ENCODE data around the gene CDKAL1. TPM values are rescaled to one million over a fixed set of nuclear protein-coding genes. Genes with fewer than 3 reads are reported as not detected.
"Not testable (repeated sequence)": the region's sequence is repeated elsewhere in the genome, so short reads cannot be mapped to it uniquely, and the experiment has no call there.

CDKAL1 gene
- total RNA-seq, 1 experiment from 2014 or later: 23.4 TPM

DNA sequence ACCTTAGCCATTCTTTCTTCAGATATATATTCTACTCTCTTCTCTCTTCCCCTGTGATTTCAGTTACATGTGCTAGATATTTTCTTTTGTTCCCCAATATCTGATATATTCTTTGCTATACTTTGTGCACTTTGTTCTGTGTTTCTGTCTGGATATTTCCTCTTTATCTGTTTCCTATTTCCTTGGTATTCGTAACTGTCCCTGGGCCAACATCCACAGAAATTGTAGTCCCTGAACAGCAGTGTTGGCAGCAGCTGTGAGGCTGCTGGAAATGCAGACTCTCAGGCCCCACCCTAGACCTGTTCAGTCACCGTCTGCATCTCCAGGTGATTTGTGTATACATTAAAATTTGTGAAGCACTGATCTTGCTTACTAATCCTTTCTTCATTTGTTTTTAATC, 536.4 kb downstream of the CDKAL1 start:
- no peak for DNase-seq (ENCODE audit: low spot score)

DNA sequence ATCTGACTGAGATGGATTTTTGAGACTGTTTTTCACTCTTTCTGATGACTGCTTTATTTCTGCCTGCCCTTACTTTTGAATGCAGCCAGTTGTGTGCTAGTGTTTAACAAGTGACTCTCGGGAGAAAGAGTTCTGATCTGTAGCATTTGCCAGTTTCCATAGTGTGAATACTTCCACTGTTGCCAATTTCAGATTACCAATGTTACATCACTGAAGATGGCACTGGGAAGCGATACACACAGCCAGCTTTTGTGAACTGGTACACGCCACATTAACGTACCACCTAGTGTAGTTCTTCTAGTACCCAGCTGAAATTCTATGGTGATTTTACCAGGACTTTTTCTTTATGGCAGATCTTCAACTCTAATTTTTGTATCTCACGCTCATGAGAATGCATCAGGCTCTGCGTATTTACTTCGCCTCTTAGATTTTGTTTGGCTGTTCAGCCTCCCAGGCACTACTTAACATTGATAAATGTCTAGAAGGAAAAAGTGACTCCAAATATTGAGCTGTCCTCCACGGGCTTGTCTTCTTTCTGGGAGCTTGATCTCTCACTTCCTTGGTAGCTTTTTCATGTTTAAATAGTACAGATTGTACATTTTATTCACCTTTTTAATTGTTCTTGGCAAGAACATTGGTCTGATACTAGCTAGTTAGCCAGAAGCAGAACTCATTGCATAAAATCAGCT, 537.7 kb downstream of the CDKAL1 start:
- DNase-seq (ENCODE audit: low spot score): no peak

DNA sequence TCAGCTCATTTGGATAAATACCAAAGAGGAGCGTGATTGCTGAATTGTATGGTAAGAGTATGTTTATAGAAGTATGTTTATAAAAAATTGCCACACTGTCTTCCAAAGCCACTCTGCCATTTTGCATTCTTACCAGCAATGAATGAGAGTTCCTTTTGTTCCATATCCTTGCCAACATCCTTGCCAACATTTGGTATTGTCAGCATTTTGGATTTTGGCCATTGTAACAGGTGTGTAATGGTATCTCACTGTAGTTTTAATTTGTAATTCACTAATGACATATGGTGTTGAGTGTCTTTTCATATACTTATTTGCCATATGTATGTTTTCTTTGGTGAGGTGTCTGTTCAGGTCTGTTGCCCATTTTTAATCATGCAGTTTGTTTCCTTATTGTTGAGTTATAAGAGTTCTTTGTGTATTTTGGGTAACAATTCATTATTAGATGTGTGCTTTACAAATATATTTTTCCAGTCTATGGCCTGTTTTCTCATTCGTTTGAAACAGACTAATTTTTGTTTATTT, 539.1 kb downstream of the CDKAL1 start:
- no peak for DNase-seq (ENCODE audit: low spot score)

DNA sequence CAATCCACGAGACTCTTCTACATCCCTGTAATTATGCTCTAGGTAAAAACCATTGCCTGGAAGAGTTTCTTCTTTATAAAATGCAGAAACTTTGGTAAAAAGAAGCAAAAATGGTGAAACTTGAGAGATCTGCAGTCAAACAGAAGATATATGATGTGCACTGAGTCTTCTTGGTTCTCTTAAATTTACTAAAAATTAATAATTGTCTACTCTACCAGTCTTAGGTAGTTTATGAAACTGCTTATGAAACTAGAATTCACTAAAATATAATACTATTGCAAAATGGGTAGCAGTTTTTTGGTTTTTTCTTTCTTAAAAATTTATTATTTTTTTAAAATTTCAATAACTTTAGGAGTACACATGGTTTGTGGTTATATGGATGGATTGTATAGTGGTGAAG, 540.2 kb downstream of the CDKAL1 start:
- DNase-seq (ENCODE audit: low spot score): no peak

DNA sequence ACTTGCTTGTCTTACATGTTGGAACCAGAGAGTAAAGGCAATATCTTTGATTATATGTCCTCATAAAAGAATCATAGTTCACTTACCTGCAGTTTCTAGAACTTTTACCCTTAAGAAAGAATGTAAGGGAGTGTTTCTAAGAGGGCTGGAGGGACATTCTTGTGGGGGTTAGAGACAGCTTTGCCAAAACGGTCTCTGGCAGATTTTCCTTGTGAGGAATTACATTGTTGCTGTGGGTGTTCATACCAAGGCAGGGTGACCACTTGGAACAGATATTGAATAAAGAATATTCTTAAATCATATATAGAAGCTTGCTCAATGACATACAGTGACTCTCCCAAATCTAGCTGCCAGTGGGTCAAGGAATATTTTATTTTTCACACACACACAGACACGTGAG, 541.7 kb downstream of the CDKAL1 start:
- DNase-seq (ENCODE audit: low spot score): no peak

DNA sequence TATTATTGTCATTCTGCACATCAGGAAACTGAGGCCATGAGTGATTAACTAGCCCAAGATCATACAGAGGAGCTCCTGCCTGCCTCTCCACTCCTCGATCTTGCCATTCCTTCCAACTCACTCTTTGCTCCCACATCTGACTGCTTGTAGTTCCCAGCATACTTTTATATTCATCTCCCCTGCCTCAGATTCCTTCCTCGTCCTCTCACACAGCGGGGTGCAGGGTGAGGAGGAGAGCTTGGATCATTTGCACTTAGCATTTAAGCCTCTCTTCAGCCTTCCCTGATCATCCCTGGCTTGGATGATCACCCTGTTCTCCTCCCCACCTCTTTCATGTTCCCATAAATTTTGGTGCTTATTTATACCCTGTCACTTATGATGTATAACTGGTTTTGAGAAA, 544.2 kb downstream of the CDKAL1 start:
- DNase-seq (ENCODE audit: low spot score): no peak

DNA sequence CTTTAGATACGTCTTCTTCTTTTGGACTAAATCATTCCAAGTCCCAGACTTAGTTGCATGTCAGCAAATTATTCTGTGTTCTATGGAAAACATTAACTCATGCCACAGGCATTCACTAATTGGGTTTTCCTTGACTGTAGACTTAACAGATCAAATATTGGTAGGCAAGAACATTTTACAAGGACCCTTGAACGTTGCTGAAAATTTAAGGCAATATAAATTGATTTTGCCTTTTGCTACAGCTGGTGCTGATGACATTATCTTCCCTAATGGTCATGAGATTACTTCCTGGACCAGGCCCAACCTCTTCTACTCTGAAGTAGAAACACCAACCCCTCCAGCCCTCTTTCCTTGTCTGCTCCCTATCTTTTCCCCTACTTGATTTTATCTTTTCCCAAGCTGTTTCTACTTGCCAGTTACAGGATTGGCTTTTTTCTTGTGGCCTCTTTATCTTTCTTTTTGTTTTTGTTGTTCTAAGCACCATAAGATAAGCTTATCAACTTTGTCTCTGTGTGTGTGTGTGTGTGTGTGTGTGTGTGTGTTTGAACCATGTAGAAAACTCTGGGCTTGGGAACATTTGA, 545.3 kb downstream of the CDKAL1 start:
- no peak for DNase-seq (ENCODE audit: low spot score)

DNA sequence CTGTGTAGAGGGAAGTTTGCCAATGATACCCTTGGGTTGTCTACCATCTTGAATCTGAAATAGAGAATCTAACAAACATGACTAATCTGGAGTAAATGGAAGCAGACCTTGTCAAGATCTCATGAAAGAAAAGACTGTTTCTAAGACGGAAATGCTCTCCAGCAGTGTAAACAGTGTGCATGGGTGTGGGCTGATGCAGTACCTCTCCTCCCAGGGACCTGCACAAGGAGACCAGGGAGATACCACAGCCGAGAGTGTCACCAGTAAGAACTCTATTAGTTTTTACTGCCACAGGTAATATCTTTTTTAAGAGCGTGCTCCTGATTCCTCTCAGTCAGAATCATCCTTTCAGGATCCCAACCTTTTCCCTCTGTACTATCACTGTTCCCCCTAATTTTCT, 546.0 kb downstream of the CDKAL1 start:
- no peak for DNase-seq (ENCODE audit: low spot score)

DNA sequence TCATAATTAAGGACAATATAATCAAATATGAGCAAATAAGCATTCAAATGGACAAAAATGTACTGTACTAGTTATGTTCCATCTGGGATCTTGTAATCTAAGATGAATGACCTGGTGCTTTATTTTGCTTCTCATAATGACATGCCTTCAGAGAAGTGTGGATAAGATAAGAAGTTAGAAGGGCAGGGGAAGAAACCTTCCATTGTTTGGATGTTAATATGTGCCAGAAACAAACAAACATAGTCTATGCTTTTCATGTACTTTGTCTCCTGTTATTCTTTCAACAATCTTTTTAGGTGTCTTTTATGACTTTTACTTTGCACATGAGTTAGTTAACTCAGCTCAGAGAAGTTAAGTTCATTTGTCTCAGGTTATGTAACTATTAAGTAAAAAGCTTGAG, 547.8 kb downstream of the CDKAL1 start:
- no peak for DNase-seq (ENCODE audit: low spot score)

DNA sequence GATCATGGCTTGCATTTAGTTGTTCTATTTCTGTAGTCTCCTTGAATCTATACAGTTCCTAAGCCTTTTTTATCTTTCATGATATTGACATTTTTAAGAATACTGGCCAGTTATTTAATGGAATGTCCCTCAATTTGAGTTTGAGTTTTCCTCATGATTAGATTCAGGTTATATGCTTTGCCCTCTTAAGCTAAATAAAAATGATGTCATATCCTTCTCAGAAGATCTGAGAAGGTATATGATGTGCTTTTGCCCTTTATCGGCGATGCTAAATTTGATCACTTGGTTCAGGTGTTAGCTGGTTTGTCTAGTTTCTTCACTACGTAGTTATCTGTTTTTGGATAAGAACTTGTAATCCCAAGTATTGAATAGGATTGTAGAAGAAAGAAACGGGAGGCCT, 549.5 kb downstream of the CDKAL1 start:
- DNase-seq (ENCODE audit: low spot score): no peak

DNA sequence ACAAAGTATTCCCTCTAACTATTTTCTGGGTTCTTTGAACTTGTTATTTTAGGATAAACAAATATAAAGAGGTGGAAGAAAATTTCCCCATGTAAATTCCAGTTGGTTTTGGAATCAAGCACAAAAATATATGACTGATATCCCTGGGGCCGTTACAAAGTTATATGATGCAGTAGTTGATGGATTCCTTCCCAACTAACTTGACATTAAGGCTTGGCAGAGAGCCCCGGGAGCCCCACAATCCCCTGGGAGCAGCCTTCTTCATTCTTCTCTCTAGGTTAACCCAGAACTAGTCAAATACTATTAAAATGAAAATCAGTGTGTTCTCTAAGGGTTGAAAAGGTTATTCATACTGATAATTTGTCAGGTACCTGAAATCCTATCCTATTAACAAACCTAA, 550.4 kb downstream of the CDKAL1 start:
- DNase-seq (ENCODE audit: low spot score): no peak

DNA sequence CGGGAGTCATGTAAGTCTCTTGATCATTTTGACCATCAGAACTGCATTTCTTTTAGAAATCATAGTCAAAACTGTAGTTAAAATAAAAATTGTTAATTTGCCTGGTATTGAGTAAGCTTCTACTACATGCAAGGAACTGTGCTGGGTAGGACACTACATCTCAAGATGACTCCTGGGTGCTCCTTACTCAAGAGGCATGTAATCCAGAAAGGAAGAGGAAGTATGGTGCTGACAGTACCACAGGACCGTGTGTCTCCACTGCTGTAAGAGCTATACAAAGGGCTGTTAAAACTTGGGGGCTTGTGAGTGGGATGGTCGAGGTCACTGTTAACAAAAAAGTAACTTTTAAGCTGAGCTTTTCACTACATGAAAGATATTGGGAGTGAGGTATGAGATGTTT, 551.0 kb downstream of the CDKAL1 start:
- DNase-seq (ENCODE audit: low spot score): no peak

DNA sequence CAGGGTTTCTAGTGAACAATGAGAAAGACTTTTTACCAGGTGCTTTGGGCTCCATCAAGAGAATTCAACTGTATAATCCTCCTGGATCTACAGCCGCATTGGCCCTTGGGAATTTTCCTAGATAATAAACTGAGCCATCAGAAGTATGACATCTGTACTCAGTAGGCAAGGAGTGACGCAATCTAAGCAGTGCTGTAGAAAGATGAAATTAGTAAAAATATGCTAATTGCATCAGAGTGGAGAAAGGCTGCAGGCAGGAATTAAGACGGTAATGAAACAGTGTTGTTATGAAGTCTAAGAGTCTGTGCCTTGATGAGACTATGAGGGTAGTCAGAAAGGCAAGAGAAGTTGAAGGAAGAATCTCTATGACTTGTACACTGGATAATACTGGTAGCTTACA, 551.4 kb downstream of the CDKAL1 start:
- no peak for DNase-seq (ENCODE audit: low spot score)

DNA sequence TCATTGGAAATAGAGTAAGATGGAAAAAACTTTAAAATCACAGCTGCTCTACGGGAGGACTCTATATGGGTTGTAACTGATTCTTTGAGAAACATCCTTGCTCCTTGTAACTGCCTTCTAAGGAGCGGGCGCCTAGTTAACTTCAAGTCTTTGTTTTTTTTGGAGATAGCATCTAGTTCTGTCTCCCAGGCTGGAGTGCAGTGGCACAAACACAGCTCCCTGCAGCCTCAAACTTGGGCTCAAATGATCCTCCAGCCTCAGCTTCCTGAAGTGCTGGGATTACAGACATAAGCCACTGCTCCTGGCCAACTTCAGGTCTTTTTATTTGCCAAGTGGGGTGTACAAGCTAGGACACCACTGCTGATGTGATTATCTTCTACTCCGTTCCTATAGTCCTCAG, 552.9 kb downstream of the CDKAL1 start:
- DNase-seq (ENCODE audit: low spot score): no peak

DNA sequence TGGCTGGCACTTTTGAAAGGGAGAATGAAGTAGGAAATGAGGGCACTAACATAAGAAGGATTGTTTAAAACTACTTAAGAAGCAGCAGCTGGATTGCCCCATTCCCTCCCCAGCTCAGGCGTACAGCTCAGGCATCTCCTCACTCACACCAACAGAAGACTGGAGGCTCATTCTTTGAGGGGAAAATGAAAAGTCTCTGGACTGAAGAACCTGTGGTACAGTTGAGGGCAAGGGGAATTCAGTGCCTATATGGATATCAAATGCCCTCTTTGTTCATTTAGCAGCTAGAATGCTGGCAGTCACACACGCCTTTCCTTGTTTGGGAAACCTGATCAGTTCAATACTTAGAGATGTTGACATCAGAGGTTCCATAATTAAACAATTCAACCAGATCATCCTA, 557.2 kb downstream of the CDKAL1 start:
- no peak for DNase-seq (ENCODE audit: low spot score)

DNA sequence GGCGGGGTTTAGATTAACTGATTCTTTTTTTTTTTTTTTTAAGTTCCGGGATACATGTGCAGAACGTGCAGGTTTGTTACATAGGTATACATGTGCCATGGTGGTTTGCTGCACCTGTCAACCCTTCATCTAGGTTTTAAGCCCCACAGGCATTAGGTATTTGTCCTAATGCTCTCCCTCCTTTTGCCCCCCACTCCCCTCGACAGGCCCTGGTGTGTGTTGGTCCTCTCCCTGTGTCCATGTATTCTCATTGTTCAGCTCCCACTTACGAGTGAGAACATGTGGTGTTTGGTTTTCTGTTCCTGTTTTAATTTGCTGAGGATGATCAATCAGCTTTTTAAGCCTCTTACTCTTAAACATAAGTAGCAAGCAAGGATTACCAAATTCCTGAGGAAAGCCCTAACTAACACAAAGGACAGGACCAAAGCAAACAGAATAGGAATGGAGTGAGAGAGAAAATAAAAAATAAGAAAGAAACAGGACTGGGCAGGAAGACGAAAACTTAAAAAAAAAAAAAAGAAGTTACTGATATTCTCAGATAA, 558.0 kb downstream of the CDKAL1 start:
- DNase-seq (ENCODE audit: low spot score): not testable (repeated sequence)

DNA sequence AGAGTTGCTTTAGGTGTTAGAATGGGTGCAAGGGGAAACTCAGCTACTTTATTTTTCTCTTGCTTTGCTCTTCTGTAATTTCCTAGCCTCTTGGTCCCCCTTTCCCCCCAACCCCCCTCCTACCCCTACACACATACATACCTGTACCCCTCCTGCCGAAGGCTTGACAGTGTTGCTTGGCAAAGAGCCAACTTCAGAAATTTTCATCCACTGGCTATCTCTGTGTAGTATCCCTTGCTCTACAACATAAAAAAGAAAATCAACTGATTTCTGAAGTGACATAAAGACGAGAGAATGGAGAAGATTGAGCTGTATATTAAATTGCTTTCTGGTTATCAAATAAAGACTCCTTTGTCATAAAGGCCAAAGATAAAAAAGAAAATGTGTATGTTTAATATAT, 561.2 kb downstream of the CDKAL1 start:
- no peak for DNase-seq (ENCODE audit: low spot score)

DNA sequence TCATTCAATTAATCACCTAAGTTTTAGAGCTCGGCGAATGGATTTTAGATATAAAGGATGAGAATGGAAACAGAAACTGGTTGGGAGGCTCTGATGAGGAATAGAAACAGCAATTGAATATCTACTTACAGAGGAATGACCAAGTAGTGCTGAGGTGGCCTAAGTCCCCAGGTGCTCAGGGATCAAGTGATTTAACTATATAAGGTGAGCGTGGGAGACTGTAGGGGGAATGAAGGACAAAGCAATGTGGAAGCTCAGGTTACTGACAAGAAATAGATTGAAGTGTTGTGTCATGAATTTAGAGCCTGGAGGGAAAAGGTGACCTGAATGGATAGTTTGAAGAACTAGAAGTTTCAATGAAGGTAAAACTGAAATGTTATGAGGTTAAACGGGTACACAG, 563.9 kb downstream of the CDKAL1 start:
- no peak for DNase-seq (ENCODE audit: low spot score)

DNA sequence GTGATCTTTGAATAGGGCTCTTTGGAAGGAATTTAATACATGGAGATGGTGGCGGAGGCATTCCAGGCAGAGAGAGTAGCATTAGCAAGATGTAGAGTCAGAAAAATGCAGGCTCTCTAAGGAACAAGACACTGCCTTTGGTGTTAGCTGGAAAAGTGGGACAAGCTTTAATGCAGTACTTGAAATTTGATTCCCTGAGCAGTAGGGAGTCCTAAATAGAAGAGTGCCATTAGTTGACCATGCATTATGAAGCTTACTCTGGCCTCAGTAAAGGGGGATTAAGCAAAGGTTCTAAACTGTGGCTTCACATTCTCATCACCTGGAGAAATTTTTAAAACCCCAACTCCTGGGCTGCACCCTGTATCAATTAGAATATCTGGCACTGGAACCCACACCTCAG, 564.5 kb downstream of the CDKAL1 start:
- DNase-seq (ENCODE audit: low spot score): no peak

DNA sequence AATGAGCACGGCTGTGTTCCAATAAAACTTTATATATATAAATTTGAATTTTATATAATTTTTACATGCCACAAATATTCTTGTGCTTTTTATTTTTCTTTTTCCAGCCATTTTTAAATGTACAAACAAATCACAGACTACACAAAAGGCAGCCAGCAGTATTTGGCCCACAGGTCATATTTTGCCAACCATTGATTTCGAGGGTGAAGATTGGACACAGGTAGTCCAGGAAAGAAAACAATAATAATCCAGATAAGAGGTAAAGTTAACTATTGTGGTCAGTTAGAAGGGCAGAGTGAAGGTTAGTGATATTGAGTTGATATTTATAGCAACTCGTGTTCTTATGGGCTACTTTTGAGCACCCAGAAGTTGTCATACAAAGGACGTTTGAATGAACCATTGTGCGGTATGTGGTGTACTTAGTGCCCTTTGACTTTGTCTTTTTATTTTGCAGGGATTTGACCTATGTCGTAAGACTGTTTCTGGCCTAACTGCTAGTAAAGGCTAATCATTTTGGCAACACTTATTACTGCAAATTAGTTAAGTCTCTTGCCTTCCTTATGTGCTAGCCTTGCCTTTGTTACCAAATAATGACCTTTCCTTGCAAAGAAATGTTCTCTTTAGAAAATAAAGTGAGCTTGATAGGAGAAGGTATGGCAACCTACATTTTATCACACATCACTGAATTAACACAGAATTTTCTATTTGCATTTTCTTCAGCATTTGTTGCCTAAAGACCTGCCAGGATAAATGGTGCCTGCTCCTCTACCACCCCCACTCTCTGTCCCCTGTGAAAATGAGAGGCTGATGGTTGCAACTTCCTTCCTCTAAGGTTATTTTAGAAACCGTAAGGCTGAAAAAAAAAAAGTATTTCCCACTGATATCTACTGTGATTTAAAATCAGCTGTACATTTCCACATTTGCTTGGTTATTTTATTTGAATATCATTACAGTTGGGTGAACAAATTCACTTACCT, 565.4 kb downstream of the CDKAL1 start:
- DNase-seq (ENCODE audit: low spot score): no peak

DNA sequence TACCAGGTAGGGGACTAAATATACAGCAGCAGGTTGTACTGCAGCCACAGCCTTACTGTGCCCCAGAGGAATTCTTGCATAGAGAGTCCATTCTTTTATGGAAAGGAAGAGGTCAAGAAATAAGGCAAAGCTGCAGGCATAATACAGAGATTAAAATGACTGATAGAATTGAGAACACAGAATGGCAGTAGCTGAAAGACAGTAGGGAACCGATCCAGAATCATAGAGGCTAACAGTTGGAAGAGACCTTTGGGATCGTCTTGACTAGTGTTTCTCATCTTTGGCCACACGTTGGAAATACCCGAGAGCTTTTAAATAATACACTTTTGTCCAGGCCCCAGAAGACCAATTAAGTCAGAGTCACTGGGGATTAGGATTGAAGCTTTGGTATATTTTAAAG, 566.7 kb downstream of the CDKAL1 start:
- no peak for DNase-seq (ENCODE audit: low spot score)

DNA sequence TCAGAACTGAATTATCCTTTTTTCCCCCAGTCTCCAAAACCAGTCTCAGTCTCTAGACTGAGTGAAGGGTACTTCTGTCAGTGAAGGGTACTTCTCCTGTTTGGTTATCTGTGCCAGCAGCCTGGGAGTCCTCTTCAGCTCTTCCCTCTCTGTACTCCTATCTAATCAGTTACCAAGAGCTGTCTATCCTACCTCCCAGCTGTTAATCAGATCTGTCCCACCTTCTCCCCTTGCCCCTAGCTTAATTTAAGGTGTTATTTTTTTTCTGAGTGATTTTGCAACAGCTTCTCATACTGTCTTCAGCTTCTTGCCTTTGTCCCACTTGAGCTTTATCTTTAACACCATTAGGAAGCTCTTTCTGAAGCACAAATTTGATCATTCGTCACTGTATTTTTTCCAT, 567.4 kb downstream of the CDKAL1 start:
- no peak for DNase-seq (ENCODE audit: low spot score)

Measured in A172 (cell line).